Breast epithelium (tissue), 4 donors: ENCODE results near the gene TDRD10. TPM values are rescaled to one million over a fixed set of nuclear protein-coding genes. Genes with fewer than 3 reads are reported as not detected.

Experiments
- DNase-seq, 2 donors: peaks; one replicate each; pipeline ENCODE4 v3.0.0-alpha.2; 2019; ENCODE audit warnings: low spot score in 2 of 2
- H3K27ac ChIP-seq, 2 donors: fragments of 200-600 bp; sonication (generic) in 1 of 2; one replicate each; pipeline ENCODE4 v1.5.1; 2016 to 2019; ENCODE audit warnings: mild to moderate bottlenecking in 1 of 2
- H3K27me3 ChIP-seq, 2 donors: fragments of 200-600 bp; sonication (generic) in 1 of 2; one replicate each; pipeline versions ENCODE4 v1.5.1 to v1.6.0; 2017 to 2019; ENCODE audit warnings: control low read depth in 1 of 2, mild to moderate bottlenecking in 1 of 2
- H3K36me3 ChIP-seq: fragments of 200-600 bp; one replicate; pipeline ENCODE4 v1.5.1; 2019
- H3K4me1 ChIP-seq, 2 donors: fragments of 200-600 bp; sonication (generic); one replicate each; pipeline ENCODE4 v1.5.1; 2016 to 2019; ENCODE audit warnings: control low read depth in 1 of 2
- H3K4me3 ChIP-seq, 3 donors: fragments of 200-600 bp; sonication (generic); 1 replicate in 2 of 3; 2 replicates in 1 of 3; pipeline ENCODE4 v1.5.1; 2016 to 2019; ENCODE audit warnings: mild to moderate bottlenecking in 3 of 3, moderate library complexity in 2 of 3
- H3K9me3 ChIP-seq, 2 donors: fragments of 200-600 bp; sonication (generic) in 1 of 2; one replicate each; pipeline ENCODE4 v1.5.1; 2016 to 2019; ENCODE audit warnings: control low read depth in 1 of 2
- CTCF ChIP-seq, 3 donors: fragments of 450-650 bp; IDR thresholded peaks; one replicate each; pipeline ENCODE4 v1.5.1; 2016 to 2017; ENCODE audit warnings: antibody characterized with exemption in 3 of 3, mild to moderate bottlenecking in 3 of 3, moderate library complexity in 3 of 3
- POLR2A ChIP-seq: fragments of 450-650 bp; IDR thresholded peaks from one replicate; pipeline ENCODE4 v1.6.1; 2016; ENCODE audit warnings: antibody characterized with exemption, mild to moderate bottlenecking, moderate library complexity
- POLR2AphosphoS5 ChIP-seq, 3 donors: sonication (generic); formaldehyde crosslinking; IDR thresholded peaks; one replicate each; pipeline ENCODE4 v1.6.1; 2017; ENCODE audit warnings: antibody characterized with exemption in 3 of 3
- intact Hi-C: fragments of 100-400 bp; cut with DNase I; formaldehyde crosslinking; loops from one replicate; pipeline ENCODE4 v1.15.1; 2023; ENCODE audit warnings: low total_unique reads
- total RNA-seq, 3 donors: library from RNA; depleted of rRNA; stranded (reverse); fragments of >200 nt; gene quantifications; one replicate each; pipeline ENCODE4 v1.1.0, GENCODE V29; 2016

TDRD10 gene
- total RNA-seq, 3 donors from 2014 or later, result 2.9 to 5.6 (median 5.6) TPM

GRCh38 chr1:154539486-154540483, 37.8 kb downstream of the TDRD10 start:
- no peaks in the 10 kb centered on the region for H3K27me3 ChIP-seq
- intact Hi-C loops, result no loop called here
- no peak overlapping the region for H3K4me3 ChIP-seq
- H3K4me1 ChIP-seq, result no peaks in the 10 kb centered on the region
- TF ChIP-seq POLR2AphosphoS5 (IDR thresholded peaks at IDR 0.05), result no peak
- TF ChIP-seq POLR2A, result no peak
- no peak for TF ChIP-seq CTCF (IDR thresholded peaks at IDR 0.05)
- no peak for DNase-seq
- no peak overlapping the region for H3K27ac ChIP-seq
- H3K36me3 ChIP-seq, result no peaks in the 10 kb centered on the region
- H3K9me3 ChIP-seq, result no peaks in the 10 kb centered on the region

- H3K27ac ChIP-seq, result no peak overlapping the region
- no peaks in the 10 kb centered on the region for H3K9me3 ChIP-seq
- no peak for TF ChIP-seq CTCF (IDR thresholded peaks at IDR 0.05)
- no peak for TF ChIP-seq POLR2AphosphoS5 (IDR thresholded peaks at IDR 0.05)
- TF ChIP-seq POLR2A, result no peak
- intact Hi-C loops, result no loop called here
- H3K4me3 ChIP-seq, result no peak overlapping the region
- no peak for DNase-seq
- no peaks in the 10 kb centered on the region for H3K27me3 ChIP-seq
- H3K36me3 ChIP-seq, result no peaks in the 10 kb centered on the region
- H3K4me1 ChIP-seq, result no peaks in the 10 kb centered on the region
Observed at GRCh38 chr1:154541231-154541630, 39.2 kb downstream of the TDRD10 start.

GRCh38 chr1:154546264-154547063, 44.4 kb downstream of the TDRD10 start:
- TF ChIP-seq CTCF (IDR thresholded peaks at IDR 0.05) (peak in 2 of 3 donors; percentile 38 to 49), POLR2AphosphoS5 (IDR thresholded peaks at IDR 0.05) (no peak)
- intact Hi-C loops, result loop anchor here (5.0 kb wide), 1 partner anchor 819 kb away; the partner anchor contains the start of gene INTS3
- peaks cover 9% of the 10 kb centered on the region for H3K36me3 ChIP-seq
- H3K4me3 ChIP-seq, result no peak overlapping the region
- H3K4me1 ChIP-seq, result peaks cover 0 to 6% of the 10 kb centered on the region in 2 donors
- no peak for DNase-seq
- no peaks in the 10 kb centered on the region for H3K9me3 ChIP-seq
- H3K27me3 ChIP-seq, result no peaks in the 10 kb centered on the region
- H3K27ac ChIP-seq, result peak overlapping the region; percentile 20 to 30

GRCh38 chr1:154547105-154547732, 45.2 kb downstream of the TDRD10 start:
- no peaks in the 10 kb centered on the region for H3K9me3 ChIP-seq
- no peaks in the 10 kb centered on the region for H3K27me3 ChIP-seq
- H3K36me3 ChIP-seq, result peaks cover 16% of the 10 kb centered on the region
- intact Hi-C loops, result loop anchor here (5.0 kb wide), 1 partner anchor 820 kb away; the partner anchor contains the start of gene INTS3
- no peak for TF ChIP-seq POLR2A
- no peak for TF ChIP-seq CTCF (IDR thresholded peaks at IDR 0.05)
- no peak for TF ChIP-seq POLR2AphosphoS5 (IDR thresholded peaks at IDR 0.05)
- H3K27ac ChIP-seq, result peak overlapping the region; percentile 20 to 48
- DNase-seq, result no peak
- H3K4me3 ChIP-seq, result no peak overlapping the region
- H3K4me1 ChIP-seq, result peaks cover 0 to 6% of the 10 kb centered on the region in 2 donors
